ENCODE measurements around the gene SPATA25.
"Not testable (repeated sequence)": the region's sequence is repeated elsewhere in the genome, so short reads cannot be mapped to it uniquely, and the experiment has no call there.

SPATA25 gene

GRCh38 chr20:45904583-45905504 is 17.4 kb upstream of the SPATA25 start:
- Mint-ChIP-seq H3K27me3 (no peaks in the 10 kb centered on the region), H3K36me3 (no peaks in the 10 kb centered on the region), H3K4me3 (no peak overlapping the region), H3K27ac (no peak overlapping the region), H3K9me3 (no peaks in the 10 kb centered on the region), H3K4me1 (no peaks in the 10 kb centered on the region)

- no peaks in the 10 kb centered on the region for H3K36me3 Mint-ChIP-seq
- no peaks in the 10 kb centered on the region for H3K4me1 Mint-ChIP-seq
- H3K27me3 Mint-ChIP-seq: no peaks in the 10 kb centered on the region
- H3K9me3 Mint-ChIP-seq: no peaks in the 10 kb centered on the region
- no peak overlapping the region for H3K27ac Mint-ChIP-seq
- H3K4me3 Mint-ChIP-seq: no peak overlapping the region
These were observed 14.8 kb upstream of the SPATA25 start for GRCh38 chr20:45902199-45902701.

GRCh38 chr20:45901332-45901731 is 13.9 kb upstream of the SPATA25 start:
- H3K4me1 Mint-ChIP-seq, H3K36me3 Mint-ChIP-seq, H3K4me3 Mint-ChIP-seq, H3K27me3 Mint-ChIP-seq, H3K9me3 Mint-ChIP-seq, H3K27ac Mint-ChIP-seq: not testable (repeated sequence)

GRCh38 chr20:45899046-45899835 is 11.8 kb upstream of the SPATA25 start:
- Mint-ChIP-seq H3K36me3 (no peaks in the 10 kb centered on the region), H3K4me1 (no peaks in the 10 kb centered on the region), H3K4me3 (no peak overlapping the region), H3K27me3 (no peaks in the 10 kb centered on the region), H3K27ac (no peak overlapping the region), H3K9me3 (no peaks in the 10 kb centered on the region)

GRCh38 chr20:45898285-45898684 is 10.9 kb upstream of the SPATA25 start:
- H3K36me3 Mint-ChIP-seq: no peaks in the 10 kb centered on the region
- no peaks in the 10 kb centered on the region for H3K27me3 Mint-ChIP-seq
- H3K9me3 Mint-ChIP-seq: no peaks in the 10 kb centered on the region
- H3K4me3 Mint-ChIP-seq: no peak overlapping the region
- H3K4me1 Mint-ChIP-seq: peaks cover 6% of the 10 kb centered on the region
- no peak overlapping the region for H3K27ac Mint-ChIP-seq

GRCh38 chr20:45897692-45898091 is 10.3 kb upstream of the SPATA25 start:
- no peak overlapping the region for H3K27ac Mint-ChIP-seq
- no peak overlapping the region for H3K4me3 Mint-ChIP-seq
- no peaks in the 10 kb centered on the region for H3K36me3 Mint-ChIP-seq
- peaks cover 12% of the 10 kb centered on the region for H3K4me1 Mint-ChIP-seq
- H3K27me3 Mint-ChIP-seq: no peaks in the 10 kb centered on the region
- no peaks in the 10 kb centered on the region for H3K9me3 Mint-ChIP-seq

GRCh38 chr20:45897289-45897688 is 9.9 kb upstream of the SPATA25 start:
- peaks cover 16% of the 10 kb centered on the region for H3K4me1 Mint-ChIP-seq
- H3K4me3 Mint-ChIP-seq: no peak overlapping the region
- no peak overlapping the region for H3K27ac Mint-ChIP-seq
- no peaks in the 10 kb centered on the region for H3K9me3 Mint-ChIP-seq
- no peaks in the 10 kb centered on the region for H3K36me3 Mint-ChIP-seq
- H3K27me3 Mint-ChIP-seq: no peaks in the 10 kb centered on the region

GRCh38 chr20:45896641-45897161 is 9.3 kb upstream of the SPATA25 start:
- H3K27me3 Mint-ChIP-seq: no peaks in the 10 kb centered on the region
- H3K9me3 Mint-ChIP-seq: no peaks in the 10 kb centered on the region
- H3K27ac Mint-ChIP-seq: no peak overlapping the region
- peaks cover 20% of the 10 kb centered on the region for H3K4me1 Mint-ChIP-seq
- no peak overlapping the region for H3K4me3 Mint-ChIP-seq
- H3K36me3 Mint-ChIP-seq: no peaks in the 10 kb centered on the region

- Mint-ChIP-seq H3K4me1 (peaks cover 26% of the 10 kb centered on the region), H3K27ac (no peak overlapping the region), H3K4me3 (no peak overlapping the region), H3K36me3 (no peaks in the 10 kb centered on the region), H3K9me3 (no peaks in the 10 kb centered on the region), H3K27me3 (no peaks in the 10 kb centered on the region)
These were observed 7.4 kb upstream of the SPATA25 start for GRCh38 chr20:45894797-45895196.

GRCh38 chr20:45893831-45894230 is 6.4 kb upstream of the SPATA25 start:
- H3K9me3 Mint-ChIP-seq: no peaks in the 10 kb centered on the region
- no peak overlapping the region for H3K27ac Mint-ChIP-seq

GRCh38 chr20:45892828-45893500 is 5.5 kb upstream of the SPATA25 start:
- peak overlapping the region; percentile 93 for H3K4me3 Mint-ChIP-seq
- peaks cover 36% of the 10 kb centered on the region for H3K4me1 Mint-ChIP-seq
- H3K27me3 Mint-ChIP-seq: no peaks in the 10 kb centered on the region
- no peaks in the 10 kb centered on the region for H3K36me3 Mint-ChIP-seq
- no peak overlapping the region for H3K27ac Mint-ChIP-seq
- H3K9me3 Mint-ChIP-seq: no peaks in the 10 kb centered on the region

More at GRCh38 chr20:45893831-45894230, 6.4 kb upstream of the SPATA25 start:
- Mint-ChIP-seq H3K4me3 (no peak overlapping the region), H3K36me3 (no peaks in the 10 kb centered on the region), H3K27me3 (no peaks in the 10 kb centered on the region), H3K4me1 (peaks cover 35% of the 10 kb centered on the region)

- Mint-ChIP-seq H3K27me3 (no peaks in the 10 kb centered on the region), H3K27ac (peak overlapping the region; percentile 55), H3K4me1 (peaks cover 40% of the 10 kb centered on the region), H3K36me3 (peaks cover 3% of the 10 kb centered on the region), H3K9me3 (no peaks in the 10 kb centered on the region), H3K4me3 (peak overlapping the region; percentile 93)
These were observed 4.8 kb upstream of the SPATA25 start for GRCh38 chr20:45892049-45892825.

- peak within 1 kb of the TSS; percentile 95 for H3K27ac Mint-ChIP-seq
- peaks cover 41% of the 10 kb centered on the region for H3K4me1 Mint-ChIP-seq
- peak within 1 kb of the TSS; percentile 93 for H3K4me3 Mint-ChIP-seq
- no peaks in the 10 kb centered on the region for H3K27me3 Mint-ChIP-seq
- H3K9me3 Mint-ChIP-seq: no peaks in the 10 kb centered on the region
- peaks cover 3% of the 10 kb centered on the region for H3K36me3 Mint-ChIP-seq
These were observed 3.9 kb upstream of the SPATA25 start, which contains the start of the genes CTSA and NEURL2 for GRCh38 chr20:45890985-45891983. CTSA (plus strand) TSS chr20:45891335; CDS start chr20:45891569, 234 bp downstream. NEURL2 (minus strand) TSS chr20:45891208; CDS start chr20:45890991, 217 bp downstream.

Measured in activated naive CD4-positive, alpha-beta T cell treated with anti-CD3 and anti-CD28 coated beads, Interleukin-2, amount 50 U/mL, for 24 hours (primary cell).